ENCODE results near the gene IQCN.

DNA sequence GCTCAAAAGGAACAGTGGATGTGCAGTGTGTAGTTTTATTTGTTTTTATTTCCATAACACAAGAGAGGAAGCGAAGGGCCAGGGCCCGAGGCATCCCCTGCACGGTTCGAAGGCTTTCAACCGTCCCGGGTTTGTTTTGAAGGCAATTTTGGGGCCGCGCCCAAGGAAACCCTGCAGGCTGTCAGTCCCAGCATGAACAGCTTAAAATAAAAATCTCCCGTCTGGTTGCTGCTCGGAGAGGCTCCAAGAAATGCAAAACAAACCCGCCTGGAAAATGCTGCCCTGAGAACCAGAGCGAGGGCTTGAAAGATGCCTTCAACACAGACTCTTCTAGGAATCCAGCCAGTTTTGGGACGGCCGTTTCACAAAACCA is 32.6 kb upstream of the IQCN start:
- TF ChIP-seq, protein P1, sequence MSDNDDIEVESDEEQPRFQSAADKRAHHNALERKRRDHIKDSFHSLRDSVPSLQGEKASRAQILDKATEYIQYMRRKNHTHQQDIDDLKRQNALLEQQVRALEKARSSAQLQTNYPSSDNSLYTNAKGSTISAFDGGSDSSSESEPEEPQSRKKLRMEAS (IDR thresholded peaks at IDR 0.05): no peak
- no peak for TF ChIP-seq EGR1 (IDR thresholded peaks at IDR 0.05)
- TF ChIP-seq, protein P2, sequence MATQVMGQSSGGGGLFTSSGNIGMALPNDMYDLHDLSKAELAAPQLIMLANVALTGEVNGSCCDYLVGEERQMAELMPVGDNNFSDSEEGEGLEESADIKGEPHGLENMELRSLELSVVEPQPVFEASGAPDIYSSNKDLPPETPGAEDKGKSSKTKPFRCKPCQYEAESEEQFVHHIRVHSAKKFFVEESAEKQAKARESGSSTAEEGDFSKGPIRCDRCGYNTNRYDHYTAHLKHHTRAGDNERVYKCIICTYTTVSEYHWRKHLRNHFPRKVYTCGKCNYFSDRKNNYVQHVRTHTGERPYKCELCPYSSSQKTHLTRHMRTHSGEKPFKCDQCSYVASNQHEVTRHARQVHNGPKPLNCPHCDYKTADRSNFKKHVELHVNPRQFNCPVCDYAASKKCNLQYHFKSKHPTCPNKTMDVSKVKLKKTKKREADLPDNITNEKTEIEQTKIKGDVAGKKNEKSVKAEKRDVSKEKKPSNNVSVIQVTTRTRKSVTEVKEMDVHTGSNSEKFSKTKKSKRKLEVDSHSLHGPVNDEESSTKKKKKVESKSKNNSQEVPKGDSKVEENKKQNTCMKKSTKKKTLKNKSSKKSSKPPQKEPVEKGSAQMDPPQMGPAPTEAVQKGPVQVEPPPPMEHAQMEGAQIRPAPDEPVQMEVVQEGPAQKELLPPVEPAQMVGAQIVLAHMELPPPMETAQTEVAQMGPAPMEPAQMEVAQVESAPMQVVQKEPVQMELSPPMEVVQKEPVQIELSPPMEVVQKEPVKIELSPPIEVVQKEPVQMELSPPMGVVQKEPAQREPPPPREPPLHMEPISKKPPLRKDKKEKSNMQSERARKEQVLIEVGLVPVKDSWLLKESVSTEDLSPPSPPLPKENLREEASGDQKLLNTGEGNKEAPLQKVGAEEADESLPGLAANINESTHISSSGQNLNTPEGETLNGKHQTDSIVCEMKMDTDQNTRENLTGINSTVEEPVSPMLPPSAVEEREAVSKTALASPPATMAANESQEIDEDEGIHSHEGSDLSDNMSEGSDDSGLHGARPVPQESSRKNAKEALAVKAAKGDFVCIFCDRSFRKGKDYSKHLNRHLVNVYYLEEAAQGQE (IDR thresholded peaks at IDR 0.05; ENCODE audit: low read depth): no peak
- TF ChIP-seq EP300 (IDR thresholded peaks at IDR 0.05; ENCODE audit: borderline replicate concordance): no peak
- no peak for TF ChIP-seq NFIC (IDR thresholded peaks at IDR 0.05)
- no peak for TF ChIP-seq CEBPB (IDR thresholded peaks at IDR 0.05)
- no peak for TF ChIP-seq RAD21 (IDR thresholded peaks at IDR 0.05; ENCODE audit: low read depth)
- no peak for TF ChIP-seq YY1 (IDR thresholded peaks at IDR 0.05; ENCODE audit: low read depth)
- TF ChIP-seq ZBTB7A (IDR thresholded peaks at IDR 0.05; ENCODE audit: low read depth): no peak
- no peak for TF ChIP-seq TAF1 (IDR thresholded peaks at IDR 0.05; ENCODE audit: low read depth)
- no peak for TF ChIP-seq CREB1 (IDR thresholded peaks at IDR 0.05; ENCODE audit: low read depth)
- no peak for TF ChIP-seq FOXM1 (IDR thresholded peaks at IDR 0.05; ENCODE audit: borderline replicate concordance, low read depth)
- TF ChIP-seq TEAD4 (IDR thresholded peaks at IDR 0.05): no peak
